Mucosa of stomach (tissue), 1 donor: ENCODE measurements around the gene HAUS3.
A peak's percentile ranks its signal among the peaks of the same experiment; 100 is the strongest.
"Not testable (repeated sequence)": the region's sequence is repeated elsewhere in the genome, so short reads cannot be mapped to it uniquely, and the experiment has no call there.

Experiments used
- H3K27me3 ChIP-seq: one replicate; pipeline ENCODE4 v1.7.0; 2013; ENCODE audit warnings: mild to moderate bottlenecking, low read length; ENCODE audit not compliant: control insufficient read depth, insufficient read depth
- H3K36me3 ChIP-seq: one replicate; pipeline ENCODE4 v1.7.0; 2013; ENCODE audit warnings: low read length; ENCODE audit not compliant: control insufficient read depth, insufficient read depth
- H3K4me1 ChIP-seq: one replicate; pipeline ENCODE4 v1.7.0; 2013; ENCODE audit warnings: mild to moderate bottlenecking, low read length; ENCODE audit not compliant: control insufficient read depth, insufficient read depth
- H3K4me3 ChIP-seq: one replicate; pipeline ENCODE4 v1.7.0; 2013; ENCODE audit warnings: low read length
- H3K9ac ChIP-seq: one replicate; pipeline ENCODE4 v1.7.0; 2013; ENCODE audit warnings: mild to moderate bottlenecking, low read length, moderate library complexity
- H3K9me3 ChIP-seq: one replicate; pipeline ENCODE4 v1.7.0; 2013; ENCODE audit warnings: mild to moderate bottlenecking, low read length, moderate library complexity; ENCODE audit not compliant: control insufficient read depth
- donor health status: Pancreatic carcinoma.

Gene HAUS3

GRCh38 chr4:2243681-2244380 lies 1.9 kb upstream of the HAUS3 start:
- Histone ChIP-seq H3K36me3 (no peaks in the 10 kb centered on the region), H3K4me1 (peaks cover 7% of the 10 kb centered on the region), H3K9me3 (no peaks in the 10 kb centered on the region), H3K4me3 (no peak overlapping the region), H3K27me3 (no peaks in the 10 kb centered on the region), H3K9ac (no peak overlapping the region)

- no peaks in the 10 kb centered on the region for H3K27me3 ChIP-seq
- H3K9ac ChIP-seq: peak overlapping the region; percentile 77
- H3K36me3 ChIP-seq: no peaks in the 10 kb centered on the region
- no peaks in the 10 kb centered on the region for H3K9me3 ChIP-seq
- H3K4me1 ChIP-seq: peaks cover 7% of the 10 kb centered on the region
- peak overlapping the region; percentile 74 for H3K4me3 ChIP-seq
Observed at GRCh38 chr4:2241003-2241402, 918 bp downstream of the HAUS3 start.

GRCh38 chr4:2236944-2237666 lies 4.8 kb downstream of the HAUS3 start:
- Histone ChIP-seq H3K36me3 (no peaks in the 10 kb centered on the region), H3K9ac (no peak overlapping the region), H3K27me3 (no peaks in the 10 kb centered on the region), H3K4me3 (no peak overlapping the region), H3K9me3 (no peaks in the 10 kb centered on the region), H3K4me1 (no peaks in the 10 kb centered on the region)

GRCh38 chr4:2231082-2231481 lies 10.8 kb downstream of the HAUS3 start:
- Histone ChIP-seq H3K27me3 (no peaks in the 10 kb centered on the region), H3K4me1 (no peaks in the 10 kb centered on the region), H3K4me3 (no peak overlapping the region), H3K9ac (no peak overlapping the region), H3K9me3 (no peaks in the 10 kb centered on the region), H3K36me3 (no peaks in the 10 kb centered on the region)

GRCh38 chr4:2226261-2226660 lies 15.7 kb downstream of the HAUS3 start:
- Histone ChIP-seq H3K36me3 (no peaks in the 10 kb centered on the region), H3K9me3 (no peaks in the 10 kb centered on the region), H3K4me3 (no peak overlapping the region), H3K9ac (no peak overlapping the region), H3K27me3 (no peaks in the 10 kb centered on the region), H3K4me1 (no peaks in the 10 kb centered on the region)

- no peaks in the 10 kb centered on the region for H3K27me3 ChIP-seq
- no peak overlapping the region for H3K9ac ChIP-seq
- H3K4me1 ChIP-seq: peaks cover 7% of the 10 kb centered on the region
- H3K9me3 ChIP-seq: no peaks in the 10 kb centered on the region
- no peaks in the 10 kb centered on the region for H3K36me3 ChIP-seq
- H3K4me3 ChIP-seq: no peak overlapping the region
Observed at GRCh38 chr4:2222838-2223237, 19.1 kb downstream of the HAUS3 start.

- H3K9ac ChIP-seq, H3K4me1 ChIP-seq, H3K9me3 ChIP-seq, H3K27me3 ChIP-seq, H3K4me3 ChIP-seq, H3K36me3 ChIP-seq: not testable (repeated sequence)
Observed at GRCh38 chr4:2221378-2221777, 20.5 kb downstream of the HAUS3 start.

GRCh38 chr4:2220016-2220630 lies 21.8 kb downstream of the HAUS3 start:
- no peaks in the 10 kb centered on the region for H3K27me3 ChIP-seq
- peaks cover 7% of the 10 kb centered on the region for H3K4me1 ChIP-seq
- H3K36me3 ChIP-seq: no peaks in the 10 kb centered on the region
- H3K9ac ChIP-seq: peak overlapping the region; percentile 41
- no peak overlapping the region for H3K4me3 ChIP-seq
- no peaks in the 10 kb centered on the region for H3K9me3 ChIP-seq

- Histone ChIP-seq H3K27me3 (no peaks in the 10 kb centered on the region), H3K4me3 (no peak overlapping the region), H3K9me3 (no peaks in the 10 kb centered on the region), H3K36me3 (no peaks in the 10 kb centered on the region), H3K9ac (peak overlapping the region; percentile 41), H3K4me1 (peaks cover 7% of the 10 kb centered on the region)
Observed at GRCh38 chr4:2219233-2219760, 22.6 kb downstream of the HAUS3 start.

- Histone ChIP-seq H3K4me1 (peaks cover 7% of the 10 kb centered on the region), H3K4me3 (no peak overlapping the region), H3K27me3 (no peaks in the 10 kb centered on the region), H3K9ac (no peak overlapping the region), H3K36me3 (no peaks in the 10 kb centered on the region), H3K9me3 (no peaks in the 10 kb centered on the region)
Observed at GRCh38 chr4:2218436-2218835, 23.5 kb downstream of the HAUS3 start.

GRCh38 chr4:2217726-2218125 lies 24.2 kb downstream of the HAUS3 start:
- H3K9ac ChIP-seq: no peak overlapping the region
- no peaks in the 10 kb centered on the region for H3K36me3 ChIP-seq
- H3K4me3 ChIP-seq: no peak overlapping the region
- H3K27me3 ChIP-seq: no peaks in the 10 kb centered on the region
- H3K9me3 ChIP-seq: no peaks in the 10 kb centered on the region
- peaks cover 7% of the 10 kb centered on the region for H3K4me1 ChIP-seq

- no peaks in the 10 kb centered on the region for H3K27me3 ChIP-seq
- H3K4me3 ChIP-seq: no peak overlapping the region
- no peaks in the 10 kb centered on the region for H3K9me3 ChIP-seq
- no peaks in the 10 kb centered on the region for H3K36me3 ChIP-seq
- no peak overlapping the region for H3K9ac ChIP-seq
- H3K4me1 ChIP-seq: no peaks in the 10 kb centered on the region
Observed at GRCh38 chr4:2212831-2213230, 29.1 kb downstream of the HAUS3 start.
